ENCODE data around the gene JUN.
"Not testable (repeated sequence)": the region's sequence is repeated elsewhere in the genome, so short reads cannot be mapped to it uniquely, and the experiment has no call there.

JUN gene

GRCh38 chr1:58805716-58806571, 22.1 kb upstream of the JUN start:
- DNase-seq, result no peak

GRCh38 chr1:58804853-58805565, 21.2 kb upstream of the JUN start:
- no peak for DNase-seq

GRCh38 chr1:58803858-58804257, 20.0 kb upstream of the JUN start:
- no peak for DNase-seq

GRCh38 chr1:58802640-58803399, 19.0 kb upstream of the JUN start:
- no peak for DNase-seq

GRCh38 chr1:58801286-58801685, 17.4 kb upstream of the JUN start:
- not testable (repeated sequence) for DNase-seq

- DNase-seq, result no peak
Measured at GRCh38 chr1:58799650-58800049, 15.8 kb upstream of the JUN start.

- DNase-seq, result no peak
Measured at GRCh38 chr1:58798910-58799442, 15.1 kb upstream of the JUN start.

GRCh38 chr1:58796416-58796815, 12.6 kb upstream of the JUN start:
- no peak for DNase-seq

GRCh38 chr1:58794585-58794984, 10.7 kb upstream of the JUN start:
- no peak for DNase-seq

GRCh38 chr1:58792846-58793245, 9.0 kb upstream of the JUN start:
- no peak for DNase-seq

- no peak for DNase-seq
Measured at GRCh38 chr1:58791106-58791505, 7.3 kb upstream of the JUN start.

GRCh38 chr1:58789996-58790660, 6.3 kb upstream of the JUN start:
- no peak for DNase-seq

GRCh38 chr1:58789322-58789856, 5.5 kb upstream of the JUN start:
- DNase-seq, result no peak

GRCh38 chr1:58788259-58788658, 4.4 kb upstream of the JUN start:
- DNase-seq, result no peak

GRCh38 chr1:58786927-58787245, 3.0 kb upstream of the JUN start:
- no peak for DNase-seq

GRCh38 chr1:58786184-58786926, 2.5 kb upstream of the JUN start:
- DNase-seq, result no peak

- DNase-seq, result peak; percentile 5
Measured at GRCh38 chr1:58785442-58786058, 1.7 kb upstream of the JUN start.

GRCh38 chr1:58784758-58785441, 1.1 kb upstream of the JUN start:
- DNase-seq, result peak; percentile 74

- peak; percentile 23 for DNase-seq
Measured at GRCh38 chr1:58783090-58783992, 506 bp downstream of the JUN start.

Data from activated T-cell treated with anti-CD3 and anti-CD28 coated beads for 4 hours (primary cell).